ENCODE measurements around the gene PITPNC1.
"Not testable (repeated sequence)": the region's sequence is repeated elsewhere in the genome, so short reads cannot be mapped to it uniquely, and the experiment has no call there.

Gene PITPNC1

DNA sequence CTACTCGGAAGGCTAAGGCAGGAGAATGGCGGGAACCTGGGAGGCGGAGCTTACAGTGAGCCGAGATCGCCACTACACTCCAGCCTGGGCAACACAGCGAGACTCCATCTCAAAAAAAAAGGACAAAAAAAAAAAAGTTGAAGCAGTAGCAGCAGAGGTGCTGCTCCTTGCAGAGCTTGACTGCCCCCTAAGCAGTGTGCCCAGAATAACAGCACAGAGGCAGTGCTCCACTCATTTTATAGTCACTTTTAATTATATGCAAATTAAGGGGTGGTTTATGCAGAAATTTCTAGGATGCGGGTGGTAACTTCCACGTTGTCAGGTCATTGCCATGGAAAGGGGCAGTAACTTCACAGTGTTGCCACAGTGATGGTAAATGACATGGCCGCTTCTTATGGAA lies 286.4 kb downstream of the PITPNC1 start:
- no peak for DNase-seq

- DNase-seq = no peak
Observed at GRCh38 chr17:67666028-67666427, 288.9 kb downstream of the PITPNC1 start.

DNA sequence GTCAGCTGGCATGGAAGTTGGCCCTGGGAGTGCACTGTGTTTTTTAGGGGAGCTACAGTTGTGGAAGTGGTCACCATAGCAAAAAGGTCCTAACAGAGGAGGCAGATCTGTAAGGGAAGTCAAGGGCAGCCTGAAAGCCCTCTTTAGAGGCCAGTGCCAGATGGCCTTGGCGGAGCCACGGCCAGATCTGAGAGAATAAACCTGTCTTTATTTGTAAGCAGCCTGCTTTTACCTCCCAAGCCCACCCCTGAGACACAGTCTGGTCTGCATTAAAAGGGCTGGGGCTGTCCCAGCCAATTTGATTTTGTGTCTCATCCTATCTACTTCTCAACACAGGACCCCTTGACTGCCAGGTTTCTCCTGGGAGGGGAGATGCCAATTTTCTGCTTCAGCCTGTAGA lies 289.6 kb downstream of the PITPNC1 start:
- DNase-seq = no peak

- DNase-seq = peak; percentile 74
Observed at GRCh38 chr17:67671493-67671892, 294.4 kb downstream of the PITPNC1 start.

- peak; percentile 53 for DNase-seq
Observed at GRCh38 chr17:67672592-67673335, 295.7 kb downstream of the PITPNC1 start.

DNA sequence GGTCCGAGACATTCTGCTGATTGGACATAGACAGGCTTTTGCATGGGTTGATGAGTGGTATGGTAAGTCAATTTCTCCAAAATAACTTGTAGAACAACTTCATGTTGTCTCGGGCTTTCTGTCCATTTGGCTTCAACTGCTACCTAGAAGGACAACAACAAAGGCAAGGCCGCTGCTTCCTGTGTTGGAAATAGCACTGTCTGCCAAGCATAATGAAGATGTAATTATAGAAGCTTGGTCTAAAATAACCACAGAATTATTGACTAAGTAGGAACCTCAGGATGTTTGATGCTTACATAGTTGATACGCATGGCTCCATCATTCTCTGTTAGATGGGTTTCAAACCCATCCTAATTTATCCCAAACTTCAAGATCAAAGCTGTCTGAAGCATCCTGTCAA lies 298.4 kb downstream of the PITPNC1 start:
- DNase-seq = no peak

DNA sequence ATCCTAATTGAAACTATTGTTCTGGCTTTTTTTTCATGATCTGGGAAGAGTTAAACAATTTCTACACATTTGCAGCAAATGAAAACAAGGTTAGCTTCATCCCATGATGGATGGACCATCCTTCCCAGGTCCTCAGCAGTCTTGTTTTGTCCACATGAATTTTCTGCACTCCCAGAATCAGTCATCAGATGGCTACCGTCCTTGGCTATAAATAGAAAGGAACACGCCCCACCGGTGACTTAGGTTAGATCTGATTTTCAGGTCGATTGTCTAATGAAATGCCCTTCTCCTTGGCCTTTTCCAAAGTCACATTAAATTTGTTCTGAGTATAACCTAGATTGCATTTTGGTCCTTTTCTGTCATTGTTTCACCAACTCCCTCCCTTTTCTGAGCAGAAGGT lies 299.2 kb downstream of the PITPNC1 start:
- no peak for DNase-seq

DNA sequence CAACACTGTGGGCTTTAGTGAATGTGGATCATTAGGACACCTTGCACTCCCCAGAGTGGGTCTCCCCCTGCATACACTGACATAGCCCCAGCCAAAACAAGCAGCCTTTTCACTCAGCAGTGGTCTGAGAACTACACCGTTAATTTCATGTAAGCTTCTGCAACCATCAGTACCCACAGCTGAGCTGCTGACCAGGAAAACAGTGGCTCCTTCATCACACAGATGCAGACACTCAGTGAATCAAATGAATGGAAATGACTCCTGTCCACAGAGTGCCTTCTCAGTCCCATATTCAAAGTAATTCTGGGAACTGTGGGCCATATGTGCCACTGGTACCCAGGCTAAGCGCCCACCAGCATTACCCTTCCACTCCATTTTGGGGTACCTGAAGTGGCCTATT lies 301.3 kb downstream of the PITPNC1 start:
- no peak for DNase-seq

- DNase-seq = no peak
Observed at GRCh38 chr17:67679225-67679624, 302.1 kb downstream of the PITPNC1 start.

DNA sequence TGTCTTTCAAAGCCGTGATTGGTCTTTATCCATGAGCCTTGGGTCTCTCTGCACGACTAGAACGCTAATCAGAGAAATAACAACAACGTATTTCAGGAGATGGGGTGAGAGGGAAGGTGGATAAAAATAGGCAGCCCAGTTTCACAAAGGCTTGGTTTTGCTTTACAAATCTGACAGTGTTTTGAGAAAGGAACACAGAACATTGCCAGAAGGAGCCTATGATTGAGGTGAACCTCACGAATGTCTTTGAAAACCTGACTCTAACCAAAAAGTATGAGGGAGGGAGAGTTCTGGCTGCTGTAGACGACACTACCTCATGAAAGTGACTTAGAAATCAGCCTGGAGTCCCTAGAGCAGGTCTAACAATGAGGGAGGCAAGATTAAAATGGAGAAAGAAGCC lies 302.6 kb downstream of the PITPNC1 start:
- no peak for DNase-seq

GRCh38 chr17:67680445-67681224 lies 303.6 kb downstream of the PITPNC1 start:
- DNase-seq = no peak

- no peak for DNase-seq
Observed at GRCh38 chr17:67682196-67682595, 305.1 kb downstream of the PITPNC1 start.

GRCh38 chr17:67685351-67685750 lies 308.3 kb downstream of the PITPNC1 start:
- no peak for DNase-seq

DNA sequence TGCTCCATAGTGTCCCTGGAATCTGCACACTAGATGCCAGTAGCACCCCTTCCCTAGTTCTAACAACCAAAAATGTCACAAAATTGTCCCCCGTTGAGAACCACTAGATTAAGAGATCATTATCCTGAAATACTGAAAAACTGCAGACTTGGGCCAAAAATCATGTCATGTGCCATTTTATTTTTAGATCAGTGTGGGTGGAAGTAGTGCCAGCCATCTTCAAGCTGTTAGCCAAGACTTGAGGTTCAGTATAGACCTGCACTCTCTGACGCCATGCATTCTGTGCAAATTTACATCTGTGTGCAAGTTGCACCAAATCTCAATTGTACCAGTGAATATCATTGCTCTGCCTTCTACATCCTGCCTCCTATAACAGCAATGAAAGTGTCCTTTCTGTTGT lies 309.2 kb downstream of the PITPNC1 start:
- DNase-seq = no peak

DNA sequence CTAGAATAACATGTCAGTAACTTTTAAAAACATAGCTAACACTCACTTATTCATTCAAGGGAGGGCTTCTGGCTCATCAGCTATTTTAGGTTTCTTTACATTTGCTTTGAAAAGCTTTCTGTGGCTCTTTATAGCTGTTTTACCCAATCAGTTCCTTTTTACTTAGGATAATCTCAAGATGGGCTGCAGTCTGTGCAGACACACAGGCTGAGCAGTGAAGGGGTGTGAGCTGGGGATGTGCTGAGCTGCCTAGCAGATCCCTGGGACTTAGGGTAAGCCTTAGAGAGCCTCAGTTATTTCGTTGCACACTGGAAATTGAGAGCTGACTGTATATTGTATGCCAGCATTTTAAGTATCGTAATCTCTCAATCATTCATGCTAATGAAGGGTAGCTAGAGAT lies 310.4 kb downstream of the PITPNC1 start:
- no peak for DNase-seq

DNA sequence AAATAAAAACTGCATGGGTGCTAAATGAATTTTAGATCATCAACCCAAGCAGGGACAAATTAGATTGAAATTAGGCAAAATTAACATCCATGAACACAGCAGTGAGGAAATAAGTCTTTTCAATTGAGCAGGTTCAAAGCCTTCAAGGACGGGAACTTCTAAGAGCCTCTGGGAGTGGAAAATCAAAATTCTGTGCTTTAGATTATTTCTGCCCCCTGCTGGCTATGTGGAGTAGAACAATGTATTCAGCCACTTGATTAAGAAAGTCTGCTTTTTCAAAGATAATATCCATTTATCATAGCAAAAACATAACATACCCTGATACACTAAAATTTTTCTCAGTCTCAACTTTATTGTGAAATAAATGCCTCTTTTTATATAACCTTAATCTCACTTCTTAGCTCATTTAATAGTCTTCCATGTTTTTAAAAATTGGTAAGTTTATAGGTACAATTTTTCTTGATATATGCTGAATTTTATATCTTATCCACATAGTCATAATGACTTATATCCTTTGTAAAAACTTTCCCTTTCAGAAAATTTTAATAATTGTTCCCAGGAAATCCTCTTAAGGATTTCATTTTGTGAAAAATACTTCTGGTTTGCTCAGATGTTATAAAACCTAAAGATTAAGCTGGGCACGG lies 312.6 kb downstream of the PITPNC1 start:
- peak; percentile 46 for DNase-seq

DNA sequence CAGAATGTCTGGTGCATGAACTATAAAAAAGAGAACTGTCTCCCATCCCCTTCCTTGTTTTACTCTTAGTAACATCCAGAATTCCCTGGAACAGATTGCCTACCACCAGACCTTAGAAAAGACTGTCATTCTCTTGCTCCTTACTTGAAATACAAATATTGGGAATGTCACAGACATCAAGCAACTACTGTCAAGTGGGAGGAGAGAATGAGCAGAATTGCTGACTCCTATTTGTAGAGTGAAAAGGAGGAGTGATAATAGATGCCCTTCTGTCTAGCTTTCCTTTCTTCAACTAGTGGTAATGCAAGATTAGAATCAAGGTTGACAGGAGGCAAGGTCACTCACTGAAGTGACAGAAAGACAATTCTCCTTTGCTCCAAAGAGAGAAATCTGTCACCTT lies 316.7 kb downstream of the PITPNC1 start:
- no peak for DNase-seq

DNA sequence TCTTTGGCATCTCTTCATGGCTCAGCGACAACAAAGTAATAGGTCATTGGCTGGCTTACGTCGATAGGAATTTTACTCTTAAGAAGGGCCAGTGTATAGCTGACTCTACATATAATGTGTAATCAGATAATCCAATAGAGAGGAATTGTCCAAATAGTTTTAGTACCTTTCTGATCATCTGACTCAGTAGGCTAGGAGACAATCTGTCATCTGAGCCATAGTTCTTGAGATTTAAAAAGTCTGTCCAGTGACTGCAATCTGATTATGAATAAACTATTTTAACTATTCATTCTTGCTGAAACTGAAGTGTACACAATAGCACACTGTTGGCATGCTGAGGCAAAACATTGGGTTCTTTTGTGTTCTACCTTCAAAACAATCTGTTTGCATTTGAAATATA lies 319.3 kb downstream of the PITPNC1 start:
- no peak for DNase-seq

DNA sequence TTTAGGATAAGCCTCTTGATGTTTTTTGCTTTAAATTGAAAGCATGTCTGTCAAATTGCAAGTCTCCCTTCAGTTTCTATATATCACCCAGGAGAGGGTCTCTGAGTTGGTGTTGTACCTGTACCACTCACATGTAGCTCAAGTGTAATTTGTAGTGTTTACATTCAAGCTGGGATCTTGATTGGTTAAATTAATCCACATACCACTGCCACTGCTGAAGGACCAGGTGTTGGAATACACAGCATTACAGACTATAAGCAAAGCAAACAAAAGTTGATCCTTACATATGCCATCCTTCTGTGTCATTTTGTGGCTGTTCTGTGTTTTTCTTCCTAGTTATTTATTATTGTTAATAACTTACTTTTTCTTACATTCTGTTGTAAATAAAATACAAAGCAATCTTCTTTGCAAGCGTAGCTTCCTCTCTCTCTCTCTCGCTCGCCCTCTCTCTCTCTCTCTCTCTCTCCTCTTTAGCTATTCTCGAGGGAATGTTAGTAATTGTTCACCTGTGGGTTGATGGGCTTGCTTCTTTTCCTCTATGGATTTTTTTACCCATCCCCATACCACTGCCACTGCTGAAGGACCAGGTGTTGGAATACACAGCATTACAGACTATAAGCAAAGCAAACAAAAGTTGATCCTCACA lies 319.9 kb downstream of the PITPNC1 start:
- DNase-seq = peak; percentile 70

DNA sequence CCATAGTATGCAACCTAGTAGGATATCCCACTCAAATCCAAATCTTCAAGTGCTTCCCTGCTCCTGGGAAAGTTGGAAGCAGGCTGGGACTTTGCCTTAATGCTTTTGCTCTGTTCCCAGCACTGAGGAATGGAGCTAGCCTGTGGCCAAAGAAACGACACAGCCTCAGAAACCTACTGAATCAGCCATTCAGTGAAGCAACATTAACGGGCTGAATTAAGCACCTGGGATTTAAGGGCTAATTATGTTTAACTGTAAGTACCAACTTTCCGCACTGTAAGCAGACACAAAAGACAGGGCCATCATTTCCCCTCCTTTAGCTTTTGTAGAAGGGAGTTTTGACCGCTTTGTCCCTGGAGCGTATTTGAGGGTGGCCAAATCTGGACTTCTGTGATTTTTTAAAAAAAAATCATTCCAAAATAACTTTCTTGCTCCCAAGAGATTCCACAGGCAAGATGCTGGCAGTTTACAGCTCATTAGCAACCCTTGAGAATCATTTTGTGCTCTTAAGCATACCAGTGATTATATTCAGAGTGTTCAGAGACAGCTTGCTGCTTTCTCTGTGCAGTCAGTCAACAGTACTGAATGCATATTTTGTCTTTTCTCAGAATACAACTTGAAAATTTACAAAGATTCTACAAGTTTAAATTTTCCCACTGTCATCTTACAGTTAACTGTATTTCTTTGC lies 323.1 kb downstream of the PITPNC1 start:
- DNase-seq = no peak

GRCh38 chr17:67700725-67701119 lies 323.6 kb downstream of the PITPNC1 start:
- no peak for DNase-seq

- DNase-seq = not testable (repeated sequence)
Observed at GRCh38 chr17:67702861-67703260, 325.8 kb downstream of the PITPNC1 start.

DNA sequence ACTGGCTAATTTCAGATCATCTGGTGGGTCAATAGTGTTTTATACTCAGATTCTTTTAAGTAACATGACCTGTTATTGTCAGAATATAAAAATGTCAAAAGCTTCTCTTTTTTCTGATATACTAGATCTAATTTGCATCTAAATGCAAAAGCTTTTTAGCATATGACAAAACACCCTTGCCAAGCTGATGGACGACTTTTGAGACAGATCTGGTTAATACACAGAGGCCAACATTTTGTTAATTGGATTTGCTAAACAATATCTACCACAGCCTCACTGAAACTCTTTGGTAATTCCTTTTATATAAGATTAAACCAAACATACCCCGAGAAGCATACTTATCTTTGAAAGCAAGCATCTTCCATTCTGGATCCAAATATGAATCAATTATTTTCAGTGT lies 330.4 kb downstream of the PITPNC1 start:
- no peak for DNase-seq
